OCI-LY1 (cell line): ENCODE measurements around the gene SLC25A21.

Source experiments
- H2AFZ ChIP-seq: fragments of 200-600 bp; sonication (generic), shearing (Covaris generic); 2 replicates; pipeline ENCODE4 v1.6.0; 2014; ENCODE audit warnings: antibody characterized with exemption, mild to moderate bottlenecking, low read length
- H3F3A ChIP-seq: fragments of 200-600 bp; sonication (generic), shearing (Covaris generic); 2 replicates; pipeline ENCODE4 v1.6.0; 2014; ENCODE audit warnings: mild to moderate bottlenecking, antibody characterized with exemption, low read length, moderate library complexity; ENCODE audit not compliant: insufficient read depth
- H3K27ac ChIP-seq: fragments of 200-600 bp; sonication (generic); 2 replicates; pipeline ENCODE4 v1.5.1; 2014; ENCODE audit warnings: low read length, mixed run types, mild to moderate bottlenecking, low read depth; ENCODE audit not compliant: poor library complexity, severe bottlenecking
- H3K27me3 ChIP-seq: fragments of 200-600 bp; sonication (generic); 2 replicates; pipeline ENCODE4 v1.6.0; 2014; ENCODE audit warnings: antibody characterized with exemption, mild to moderate bottlenecking, low read length, moderate library complexity; ENCODE audit not compliant: insufficient read depth
- H3K36me3 ChIP-seq: fragments of 200-600 bp; sonication (generic); 2 replicates; pipeline ENCODE4 v1.6.1; 2014; ENCODE audit warnings: mild to moderate bottlenecking, antibody characterized with exemption, low read length, moderate library complexity, mixed read lengths; ENCODE audit not compliant: insufficient read depth
- H3K4me1 ChIP-seq: fragments of 200-600 bp; sonication (generic); 2 replicates; pipeline ENCODE4 v1.5.1; 2014; ENCODE audit warnings: mild to moderate bottlenecking, low read length, moderate library complexity; ENCODE audit not compliant: insufficient read depth, severe bottlenecking
- H3K4me2 ChIP-seq: fragments of 200-600 bp; sonication (generic), shearing (Covaris generic); 2 replicates; pipeline ENCODE4 v1.6.1; 2014; ENCODE audit warnings: low read length
- H3K4me3 ChIP-seq: fragments of 200-600 bp; sonication (generic); 2 replicates; pipeline ENCODE4 v1.5.1; 2014; ENCODE audit warnings: low read length, low read depth, mild to moderate bottlenecking, mixed read lengths; ENCODE audit not compliant: poor library complexity, severe bottlenecking
- H3K79me2 ChIP-seq: fragments of 200-600 bp; shearing (Covaris generic); 2 replicates; pipeline ENCODE4 v1.6.1; 2016; ENCODE audit warnings: mixed run types, low read length, mixed read lengths; ENCODE audit not compliant: insufficient read depth
- H3K9ac ChIP-seq: fragments of 200-600 bp; sonication (generic), shearing (Covaris generic); 2 replicates; pipeline ENCODE4 v1.6.1; 2014; ENCODE audit warnings: mild to moderate bottlenecking, low read length, mixed read lengths
- H3K9me2 ChIP-seq: fragments of 200-600 bp; sonication (generic), shearing (Covaris generic); 2 replicates; pipeline ENCODE4 v1.6.1; 2014; ENCODE audit warnings: low read depth, mild to moderate bottlenecking, low read length, mixed read lengths
- H3K9me3 ChIP-seq: fragments of 200-600 bp; shearing (Covaris generic); 2 replicates; pipeline ENCODE4 v1.6.1; 2014; ENCODE audit warnings: low read length, mixed read lengths
- H4K20me1 ChIP-seq: fragments of 200-600 bp; sonication (generic), shearing (Covaris generic); 2 replicates; pipeline ENCODE4 v1.6.0; 2016; ENCODE audit warnings: mild to moderate bottlenecking, low read length; ENCODE audit not compliant: insufficient read depth
- EZH2 ChIP-seq: fragments of 200-600 bp; sonication (generic), shearing (Covaris generic); IDR thresholded peaks from 2 replicates; pipeline ENCODE4 v1.8.0; 2017; ENCODE audit warnings: borderline replicate concordance, mixed run types, mild to moderate bottlenecking, antibody characterized with exemption, low read length, moderate library complexity, mixed read lengths
- TF ChIP-seq, protein P1 (sequence below): fragments of 200-600 bp; sonication (generic), shearing (Covaris generic); IDR thresholded peaks from 2 replicates; pipeline ENCODE4 v1.5.1; 2017; ENCODE audit warnings: mild to moderate bottlenecking, antibody characterized with exemption, low read length, moderate library complexity, mixed read lengths

Gene SLC25A21

DNA sequence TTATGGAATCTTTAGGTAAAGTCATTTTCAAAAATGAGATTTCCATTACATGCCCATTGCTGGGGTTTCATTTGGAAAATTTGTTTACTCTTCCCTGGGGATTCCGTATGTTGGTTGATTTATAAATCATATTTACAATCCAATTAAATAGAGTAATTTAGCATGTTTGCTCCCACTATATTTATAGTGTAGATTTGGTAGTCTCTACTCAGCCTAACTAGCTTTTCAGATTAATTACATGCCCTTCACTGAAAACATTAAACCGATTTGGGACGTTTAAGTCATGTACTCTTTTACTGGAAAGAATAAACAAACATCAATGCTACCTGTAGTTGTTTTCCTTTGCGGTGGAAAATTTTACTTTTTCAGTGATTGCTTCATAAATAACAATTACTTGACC is 500.3 kb downstream of the SLC25A21 start:
- Histone ChIP-seq H3K4me3 (no peak overlapping the region), H3K79me2 (no peaks in the 10 kb centered on the region), H3K4me1 (no peaks in the 10 kb centered on the region), H3K27ac (no peak overlapping the region), H3K9ac (no peak overlapping the region), H3F3A (no peaks in the 10 kb centered on the region), H4K20me1 (no peaks in the 10 kb centered on the region), H3K27me3 (no peaks in the 10 kb centered on the region), H2AFZ (no peak overlapping the region), H3K36me3 (no peaks in the 10 kb centered on the region), H3K9me3 (no peaks in the 10 kb centered on the region), H3K4me2 (no peak overlapping the region), H3K9me2 (no peaks in the 10 kb centered on the region)
- TF ChIP-seq, protein P1, sequence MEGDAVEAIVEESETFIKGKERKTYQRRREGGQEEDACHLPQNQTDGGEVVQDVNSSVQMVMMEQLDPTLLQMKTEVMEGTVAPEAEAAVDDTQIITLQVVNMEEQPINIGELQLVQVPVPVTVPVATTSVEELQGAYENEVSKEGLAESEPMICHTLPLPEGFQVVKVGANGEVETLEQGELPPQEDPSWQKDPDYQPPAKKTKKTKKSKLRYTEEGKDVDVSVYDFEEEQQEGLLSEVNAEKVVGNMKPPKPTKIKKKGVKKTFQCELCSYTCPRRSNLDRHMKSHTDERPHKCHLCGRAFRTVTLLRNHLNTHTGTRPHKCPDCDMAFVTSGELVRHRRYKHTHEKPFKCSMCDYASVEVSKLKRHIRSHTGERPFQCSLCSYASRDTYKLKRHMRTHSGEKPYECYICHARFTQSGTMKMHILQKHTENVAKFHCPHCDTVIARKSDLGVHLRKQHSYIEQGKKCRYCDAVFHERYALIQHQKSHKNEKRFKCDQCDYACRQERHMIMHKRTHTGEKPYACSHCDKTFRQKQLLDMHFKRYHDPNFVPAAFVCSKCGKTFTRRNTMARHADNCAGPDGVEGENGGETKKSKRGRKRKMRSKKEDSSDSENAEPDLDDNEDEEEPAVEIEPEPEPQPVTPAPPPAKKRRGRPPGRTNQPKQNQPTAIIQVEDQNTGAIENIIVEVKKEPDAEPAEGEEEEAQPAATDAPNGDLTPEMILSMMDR: no peak
- no peak for TF ChIP-seq EZH2

DNA sequence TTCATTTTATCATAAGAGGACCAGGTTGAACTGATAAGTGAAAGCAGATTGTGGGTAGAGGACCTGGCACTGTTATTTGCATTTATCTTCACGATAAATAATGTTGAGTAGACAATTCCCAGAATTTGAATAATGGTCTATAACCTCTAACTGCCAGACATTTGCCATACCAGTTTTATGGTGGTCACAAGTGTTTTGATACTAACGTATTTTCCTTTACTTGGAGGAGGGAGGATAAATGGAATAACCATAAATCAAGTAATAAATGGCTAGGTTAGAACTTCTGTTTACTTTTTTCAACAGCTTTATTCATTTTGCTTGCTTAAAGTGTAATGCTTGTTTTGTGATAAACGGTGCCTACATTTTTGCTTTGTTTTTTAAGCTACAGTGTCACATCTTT is 501.3 kb downstream of the SLC25A21 start:
- TF ChIP-seq EZH2: no peak
- TF ChIP-seq, protein P1: no peak
- no peak overlapping the region for H3K9ac ChIP-seq
- H3F3A ChIP-seq: no peaks in the 10 kb centered on the region
- H3K27ac ChIP-seq: no peak overlapping the region
- H3K9me3 ChIP-seq: no peaks in the 10 kb centered on the region
- no peaks in the 10 kb centered on the region for H3K36me3 ChIP-seq
- no peak overlapping the region for H3K4me3 ChIP-seq
- H3K9me2 ChIP-seq: no peaks in the 10 kb centered on the region
- no peak overlapping the region for H3K4me2 ChIP-seq
- H2AFZ ChIP-seq: no peak overlapping the region
- H3K4me1 ChIP-seq: no peaks in the 10 kb centered on the region
- no peaks in the 10 kb centered on the region for H4K20me1 ChIP-seq
- no peaks in the 10 kb centered on the region for H3K79me2 ChIP-seq
- H3K27me3 ChIP-seq: no peaks in the 10 kb centered on the region

DNA sequence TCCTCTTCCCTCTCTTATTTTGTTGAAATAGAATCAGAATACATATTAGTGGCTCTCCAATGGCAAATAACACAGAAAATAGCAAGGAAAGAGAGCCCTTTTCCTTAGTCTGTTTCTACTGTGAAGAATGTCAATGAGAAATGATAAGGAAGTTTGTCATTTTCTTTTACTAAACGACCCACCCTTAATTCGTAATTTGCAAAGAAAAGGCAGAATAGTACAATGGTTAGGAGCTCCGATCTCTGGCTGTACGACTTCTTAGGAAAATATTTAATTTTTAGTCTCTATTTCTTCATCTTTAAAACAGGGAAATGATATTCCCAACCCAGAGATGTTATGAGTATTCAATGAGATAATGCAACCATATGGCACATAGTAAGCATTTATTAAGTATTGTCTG is 504.7 kb downstream of the SLC25A21 start:
- no peak overlapping the region for H3K4me2 ChIP-seq
- H3K27ac ChIP-seq: no peak overlapping the region
- TF ChIP-seq, protein P1: no peak
- TF ChIP-seq EZH2: no peak
- no peaks in the 10 kb centered on the region for H3K79me2 ChIP-seq
- no peak overlapping the region for H3K4me3 ChIP-seq
- H4K20me1 ChIP-seq: no peaks in the 10 kb centered on the region
- no peaks in the 10 kb centered on the region for H3K27me3 ChIP-seq
- H3K9ac ChIP-seq: no peak overlapping the region
- no peak overlapping the region for H2AFZ ChIP-seq
- H3K4me1 ChIP-seq: no peaks in the 10 kb centered on the region
- H3F3A ChIP-seq: no peaks in the 10 kb centered on the region
- H3K36me3 ChIP-seq: no peaks in the 10 kb centered on the region
- H3K9me2 ChIP-seq: no peaks in the 10 kb centered on the region
- H3K9me3 ChIP-seq: no peaks in the 10 kb centered on the region
